Measurements from ENCODE around the gene GAPT.
"Not testable (repeated sequence)": the region's sequence is repeated elsewhere in the genome, so short reads cannot be mapped to it uniquely, and the experiment has no call there.

The GAPT gene

GRCh38 chr5:58503390-58504046 is 12.3 kb downstream of the GAPT start:
- no peak for DNase-seq (ENCODE audit: low spot score)

- DNase-seq (ENCODE audit: low spot score): no peak
These were observed 13.5 kb downstream of the GAPT start for GRCh38 chr5:58504766-58505165.

- DNase-seq (ENCODE audit: low spot score): no peak
These were observed 14.3 kb downstream of the GAPT start for GRCh38 chr5:58505502-58505901.

- no peak for DNase-seq (ENCODE audit: low spot score)
These were observed 14.9 kb downstream of the GAPT start for GRCh38 chr5:58505971-58506640.

GRCh38 chr5:58507715-58508114 is 16.5 kb downstream of the GAPT start:
- DNase-seq (ENCODE audit: low spot score): no peak

GRCh38 chr5:58517198-58517597 is 26.0 kb downstream of the GAPT start:
- DNase-seq (ENCODE audit: low spot score): no peak

GRCh38 chr5:58523956-58524355 is 32.7 kb downstream of the GAPT start:
- DNase-seq (ENCODE audit: low spot score): no peak

GRCh38 chr5:58524571-58524970 is 33.3 kb downstream of the GAPT start:
- DNase-seq (ENCODE audit: low spot score): no peak

GRCh38 chr5:58530942-58531490 is 39.8 kb downstream of the GAPT start:
- DNase-seq (ENCODE audit: low spot score): no peak

- DNase-seq (ENCODE audit: low spot score): not testable (repeated sequence)
These were observed 50.7 kb downstream of the GAPT start for GRCh38 chr5:58541935-58542334.

GRCh38 chr5:58542709-58543108 is 51.5 kb downstream of the GAPT start:
- no peak for DNase-seq (ENCODE audit: low spot score)

- no peak for DNase-seq (ENCODE audit: low spot score)
These were observed 52.5 kb downstream of the GAPT start for GRCh38 chr5:58543723-58544122.

- no peak for DNase-seq (ENCODE audit: low spot score)
These were observed 53.0 kb downstream of the GAPT start for GRCh38 chr5:58544195-58544594.

GRCh38 chr5:58544926-58545325 is 53.7 kb downstream of the GAPT start:
- DNase-seq (ENCODE audit: low spot score): no peak

- DNase-seq (ENCODE audit: low spot score): no peak
These were observed 54.7 kb downstream of the GAPT start for GRCh38 chr5:58545912-58546311.

Data from RKO (cell line).